Ovary (tissue), 9 donors: ENCODE measurements around the gene WDFY1. TPM values are rescaled to one million over a fixed set of nuclear protein-coding genes. Genes with fewer than 3 reads are reported as not detected.
"Not testable (repeated sequence)": the region's sequence is repeated elsewhere in the genome, so short reads cannot be mapped to it uniquely, and the experiment has no call there.

Source experiments
- DNase-seq, 5 donors: peaks; one replicate each; pipeline ENCODE4 v3.0.0-alpha.2; 2019 to 2020
- H3K27ac ChIP-seq, 2 donors: fragments of 200-600 bp; one replicate each; pipeline versions ENCODE4 v1.5.1 to v1.8.0; 2019 to 2022
- H3K27me3 ChIP-seq: fragments of 200-600 bp; one replicate; pipeline ENCODE4 v1.8.0; 2022
- H3K36me3 ChIP-seq: fragments of 200-600 bp; sonication (generic); one replicate; pipeline ENCODE4 v1.5.1; 2019
- H3K4me1 ChIP-seq: one replicate; pipeline ENCODE4 v1.8.1; 2013; ENCODE audit warnings: mild to moderate bottlenecking, moderate library complexity; ENCODE audit not compliant: insufficient read depth
- H3K4me3 ChIP-seq: fragments of 200-600 bp; sonication (generic); one replicate; pipeline ENCODE4 v1.5.1; 2017
- H3K9me3 ChIP-seq, 2 donors: fragments of 200-600 bp in 1 of 2; sonication (generic) in 1 of 2; one replicate each; pipeline versions ENCODE4 v1.5.1 to v1.8.1; 2013 to 2019; ENCODE audit warnings: mild to moderate bottlenecking in 1 of 2, moderate library complexity in 1 of 2
- CTCF ChIP-seq, 3 donors: fragments of 450-650 bp in 2 of 3; fragments of 200-600 bp in 1 of 3; IDR thresholded peaks; one replicate each; pipeline versions ENCODE4 v1.5.1 to v1.8.0; 2016 to 2022; ENCODE audit warnings: antibody characterized with exemption in 3 of 3, mild to moderate bottlenecking in 1 of 3
- EP300 ChIP-seq: sonication (generic); formaldehyde crosslinking; IDR thresholded peaks from one replicate; pipeline ENCODE4 v1.6.1; 2017; ENCODE audit warnings: antibody characterized with exemption
- POLR2A ChIP-seq: fragments of 450-650 bp; IDR thresholded peaks from one replicate; pipeline ENCODE4 v1.6.1; 2017; ENCODE audit warnings: antibody characterized with exemption, mild to moderate bottlenecking, moderate library complexity
- WGBS, 3 donors: extraction: QIAGEN DNeasy Blood & Tissue Kit in 1 of 3; methylation state at CpG; one replicate each; pipeline versions ENCODE4 v1.1.5 to v1.1.7; 2013 to 2017; 5-methylcytosine and 5-hydroxymethylcytosine counted together
- intact Hi-C, 4 donors: fragments of 100-400 bp; cut with DNase I; formaldehyde crosslinking; loops; one replicate each; pipeline versions ENCODE4 v1.11.0 to v1.15.1; 2022 to 2023
- polyA plus RNA-seq, 2 donors: library from polyadenylated mRNA; stranded (reverse); fragments of 200-250 nt in 1 of 2; fragments of 350-450 nt in 1 of 2; fragmentation: Illumina TruSeq in 1 of 2; extraction: RNeasy Lipid Tissue Mini Kit (QIAGEN cat#74804) in 1 of 2; gene quantifications; one replicate each; pipeline ENCODE4 v1.2.3, GENCODE V29; 2013 to 2014
- total RNA-seq, 7 donors: library from RNA; depleted of rRNA in 2 of 7; stranded (reverse); fragments of >200 nt in 2 of 7; fragmentation: NEBNext Ultra II Directional in 3 of 7; extraction: Animal tissue kit (Norgen Biotek cat#: 25700) in 3 of 7; gene quantifications; one replicate each; pipeline versions ENCODE4 v1.1.0 to v1.2.4, GENCODE V29; 2016 to 2023
- donor health status: DM: no; HTN: no; CAD: no; lungs with moderate emphysema.
- donor health status: DM: no; HTN: no; CAD: no.
- donor health status: Bipolar disorder and iron deficiency.
- donor health status: DM: yes; HTN: yes; CAD: no.
- donor health status: DM: no; HTN: no; CAD: no.
- donor health status: DM: yes; HTN: yes; CAD: no.

WDFY1 gene
- total and polyA plus RNA-seq, 9 donors: 21.2 to 50.1 (median 39.6) TPM

GRCh38 chr2:223944166-223944702, 901 bp downstream of the WDFY1 start:
- Histone ChIP-seq H3K9me3 (no peaks in the 10 kb centered on the region), H3K27ac (peak overlapping the region; percentile 81 to 85), H3K4me1 (peaks cover 15% of the 10 kb centered on the region), H3K4me3 (peak overlapping the region; percentile 76), H3K36me3 (no peaks in the 10 kb centered on the region), H3K27me3 (no peaks in the 10 kb centered on the region)
- TF ChIP-seq EP300: no peak
- TF ChIP-seq POLR2A: no peak
- no peak for TF ChIP-seq CTCF (IDR thresholded peaks at IDR 0.05)
- 0% methylated on average over 42 to 46 of the region's 46 CpGs for WGBS, 3 donors
- peak; percentile 24 to 60 (median 39) for DNase-seq
- intact Hi-C loops: loop anchor here in 1 of 4 donors (5.0 kb wide), 1 partner anchor 107 kb away; the partner anchor contains the start of gene AP1S3

- Histone ChIP-seq H3K4me1 (peaks cover 20% of the 10 kb centered on the region), H3K4me3 (peak overlapping the region; percentile 76), H3K27ac (no peak overlapping the region), H3K36me3 (no peaks in the 10 kb centered on the region), H3K27me3 (no peaks in the 10 kb centered on the region), H3K9me3 (no peaks in the 10 kb centered on the region)
- WGBS, 3 donors: 3 to 6% (median 6%) methylated on average over 7 of the region's 7 CpGs
- no peak for TF ChIP-seq CTCF (IDR thresholded peaks at IDR 0.05)
- DNase-seq: no peak
- intact Hi-C loops: loop anchor here in 1 of 4 donors (5.0 kb wide), 1 partner anchor 106 kb away; the partner anchor contains the start of gene AP1S3
Observed at GRCh38 chr2:223943561-223944008, 1.6 kb downstream of the WDFY1 start.

GRCh38 chr2:223943135-223943534, 2.0 kb downstream of the WDFY1 start:
- H3K9me3 ChIP-seq: no peaks in the 10 kb centered on the region
- peaks cover 20% of the 10 kb centered on the region for H3K4me1 ChIP-seq
- no peaks in the 10 kb centered on the region for H3K36me3 ChIP-seq
- no peak for DNase-seq
- no peak overlapping the region for H3K4me3 ChIP-seq
- WGBS, 3 donors: 58 to 73% (median 67%) methylated on average over 1 of the region's 1 CpG
- H3K27me3 ChIP-seq: no peaks in the 10 kb centered on the region
- intact Hi-C loops: loop anchor here in 1 of 4 donors (5.0 kb wide), 1 partner anchor 106 kb away; the partner anchor contains the start of gene AP1S3
- TF ChIP-seq EP300 (no peak), CTCF (IDR thresholded peaks at IDR 0.05) (no peak), POLR2A (no peak)
- no peak overlapping the region for H3K27ac ChIP-seq

- Histone ChIP-seq H3K27me3 (no peaks in the 10 kb centered on the region), H3K4me1 (peaks cover 23% of the 10 kb centered on the region), H3K9me3 (no peaks in the 10 kb centered on the region), H3K4me3 (no peak overlapping the region), H3K36me3 (no peaks in the 10 kb centered on the region), H3K27ac (no peak overlapping the region)
- intact Hi-C loops: loop anchor here in 1 of 4 donors (5.0 kb wide), 1 partner anchor 104 kb away; the partner anchor contains the start of gene AP1S3
- TF ChIP-seq EP300: no peak
- TF ChIP-seq POLR2A: no peak
- no peak for TF ChIP-seq CTCF (IDR thresholded peaks at IDR 0.05)
- 32 to 34% (median 33%) methylated on average over 12 of the region's 12 CpGs for WGBS, 3 donors
- no peak for DNase-seq
Observed at GRCh38 chr2:223941579-223942277, 3.4 kb downstream of the WDFY1 start.

- DNase-seq, H3K27ac ChIP-seq, H3K36me3 ChIP-seq, H3K4me3 ChIP-seq, H3K27me3 ChIP-seq, intact Hi-C loops, H3K9me3 ChIP-seq: not testable (repeated sequence)
- 44 to 62% (median 53%) methylated on average over 2 of the region's 2 CpGs for WGBS, 3 donors
- peaks cover 28% of the 10 kb centered on the region for H3K4me1 ChIP-seq
Observed at GRCh38 chr2:223939438-223939837, 5.7 kb downstream of the WDFY1 start.
